NCI-H128 (cell line): ENCODE measurements around the gene SATB2.

Experiments used
- DNase-seq: peaks from one replicate; lab custom pipeline; 2025; ENCODE audit not compliant: unreplicated experiment; lab: John Stamatoyannopoulos, UW

Gene SATB2

GRCh38 chr2:199455210-199455544 lies 2.6 kb downstream of the SATB2 start:
- DNase-seq, result no peak

GRCh38 chr2:199452991-199453379 lies 4.8 kb downstream of the SATB2 start:
- no peak for DNase-seq

- no peak for DNase-seq
These were observed 5.3 kb downstream of the SATB2 start for GRCh38 chr2:199452260-199452990.

GRCh38 chr2:199449956-199450355 lies 7.8 kb downstream of the SATB2 start:
- DNase-seq, result no peak

- no peak for DNase-seq
These were observed 8.3 kb downstream of the SATB2 start for GRCh38 chr2:199449455-199449854.

GRCh38 chr2:199446996-199447576 lies 10.7 kb downstream of the SATB2 start:
- no peak for DNase-seq

- DNase-seq, result no peak
These were observed 13.0 kb downstream of the SATB2 start for GRCh38 chr2:199444749-199445148.

GRCh38 chr2:199443589-199444130 lies 14.1 kb downstream of the SATB2 start:
- no peak for DNase-seq

GRCh38 chr2:199442173-199442572 lies 15.6 kb downstream of the SATB2 start:
- no peak for DNase-seq

GRCh38 chr2:199441759-199442158 lies 16.0 kb downstream of the SATB2 start:
- DNase-seq, result no peak

- DNase-seq, result no peak
These were observed 17.6 kb downstream of the SATB2 start for GRCh38 chr2:199440118-199440517.

- no peak for DNase-seq
These were observed 18.2 kb downstream of the SATB2 start for GRCh38 chr2:199439542-199439941.

- DNase-seq, result no peak
These were observed 18.7 kb downstream of the SATB2 start for GRCh38 chr2:199439066-199439465.

- no peak for DNase-seq
These were observed 23.2 kb downstream of the SATB2 start for GRCh38 chr2:199434555-199434954.

GRCh38 chr2:199433204-199433832 lies 24.4 kb downstream of the SATB2 start:
- DNase-seq, result no peak

- no peak for DNase-seq
These were observed 26.0 kb downstream of the SATB2 start for GRCh38 chr2:199431746-199432213.

- no peak for DNase-seq
These were observed 27.5 kb downstream of the SATB2 start for GRCh38 chr2:199430214-199430613.

GRCh38 chr2:199428291-199428690 lies 29.4 kb downstream of the SATB2 start:
- no peak for DNase-seq

GRCh38 chr2:199424160-199424559 lies 33.6 kb downstream of the SATB2 start:
- DNase-seq, result no peak

- DNase-seq, result no peak
These were observed 38.3 kb downstream of the SATB2 start for GRCh38 chr2:199419428-199419827.

- DNase-seq, result no peak
These were observed 43.3 kb downstream of the SATB2 start for GRCh38 chr2:199414465-199414864.

- no peak for DNase-seq
These were observed 43.7 kb downstream of the SATB2 start for GRCh38 chr2:199414001-199414400.
